GM18526 (cell line): ENCODE measurements around the gene RBP5.

Source experiments
- POLR2A ChIP-seq: IDR thresholded peaks from 3 replicates; pipeline ENCODE4 v1.6.1; 2011; ENCODE audit not compliant: insufficient read length; ENCODE audit errors: extremely low read depth

RBP5 gene, protein sequence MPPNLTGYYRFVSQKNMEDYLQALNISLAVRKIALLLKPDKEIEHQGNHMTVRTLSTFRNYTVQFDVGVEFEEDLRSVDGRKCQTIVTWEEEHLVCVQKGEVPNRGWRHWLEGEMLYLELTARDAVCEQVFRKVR

DNA sequence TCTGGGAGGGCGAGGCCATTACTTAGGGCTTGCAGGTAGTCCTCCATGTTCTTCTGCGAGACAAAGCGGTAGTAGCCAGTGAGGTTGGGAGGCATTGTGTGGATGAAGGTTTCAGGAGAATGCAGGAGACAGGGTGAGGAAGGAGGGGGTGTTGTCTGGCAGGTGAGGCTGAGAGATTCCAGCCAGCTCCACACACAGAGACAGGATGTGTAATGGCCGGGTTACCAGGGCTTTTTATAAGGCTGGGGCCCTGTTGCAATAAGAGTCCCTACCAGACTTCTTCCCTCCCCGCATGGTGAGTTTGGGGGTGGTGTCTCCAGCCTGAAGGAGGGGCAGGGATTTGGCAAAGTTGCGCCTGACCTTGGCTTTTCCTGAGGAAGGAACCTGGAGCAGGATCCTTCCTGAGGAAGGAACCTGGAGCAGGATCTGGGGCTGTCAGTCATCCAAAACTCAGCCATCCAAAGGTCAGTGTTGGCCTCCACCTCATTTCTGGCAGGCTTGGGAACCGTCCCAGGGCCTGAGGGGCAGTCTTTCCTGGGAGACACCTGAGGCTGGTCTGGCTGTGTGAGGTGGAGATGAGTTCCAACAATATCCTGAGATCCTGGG, at the start of gene RBP5:
TSS of gene RBP5 (minus strand) at position 209 of the 606 bp plus-strand sequence. CDS start at position 95, 114 bp downstream.
- no peak for TF ChIP-seq POLR2A

DNA sequence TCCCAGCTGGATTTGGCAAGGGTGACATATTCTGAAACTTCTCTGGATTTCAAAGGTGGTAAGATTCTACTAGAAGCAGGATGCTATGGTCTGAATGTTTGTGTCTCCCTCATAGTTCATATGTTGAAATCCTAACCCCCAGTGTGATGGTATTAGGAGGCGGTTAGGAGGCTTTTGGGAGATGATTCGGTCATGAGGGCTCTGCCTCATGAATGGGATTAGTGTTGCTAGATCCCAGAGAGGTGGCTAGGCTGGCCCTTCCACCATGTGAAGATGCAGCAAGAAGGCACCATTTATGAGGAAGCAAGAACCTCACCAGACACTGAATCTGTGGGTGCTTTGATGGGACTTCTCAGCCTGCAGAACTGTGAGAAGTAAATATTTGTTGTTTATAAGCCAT, 49.8 kb upstream of the RBP5 start:
- TF ChIP-seq POLR2A: no peak

GRCh38 chr12:7176595-7176994, 47.9 kb upstream of the RBP5 start:
- TF ChIP-seq POLR2A: no peak

GRCh38 chr12:7175493-7175892, 46.8 kb upstream of the RBP5 start:
- no peak for TF ChIP-seq POLR2A

DNA sequence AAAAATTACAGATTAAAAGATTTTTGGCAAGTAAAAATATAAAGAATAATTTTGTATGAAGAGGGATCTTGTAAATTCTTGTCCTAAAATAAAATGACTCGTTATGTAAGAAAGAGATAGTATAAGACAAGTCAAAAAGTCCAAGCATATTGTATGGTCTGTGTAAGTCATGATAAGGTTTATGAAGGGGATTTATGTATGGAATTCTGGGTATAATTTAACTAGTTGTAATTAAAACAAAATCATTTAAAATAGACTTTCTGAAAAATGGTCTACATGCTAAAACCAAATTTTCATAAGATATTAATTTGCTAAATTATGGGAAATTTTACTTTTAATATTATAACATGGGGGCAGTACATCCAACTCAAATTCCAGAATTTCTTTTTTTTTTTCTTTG, 43.2 kb upstream of the RBP5 start:
- TF ChIP-seq POLR2A: no peak

DNA sequence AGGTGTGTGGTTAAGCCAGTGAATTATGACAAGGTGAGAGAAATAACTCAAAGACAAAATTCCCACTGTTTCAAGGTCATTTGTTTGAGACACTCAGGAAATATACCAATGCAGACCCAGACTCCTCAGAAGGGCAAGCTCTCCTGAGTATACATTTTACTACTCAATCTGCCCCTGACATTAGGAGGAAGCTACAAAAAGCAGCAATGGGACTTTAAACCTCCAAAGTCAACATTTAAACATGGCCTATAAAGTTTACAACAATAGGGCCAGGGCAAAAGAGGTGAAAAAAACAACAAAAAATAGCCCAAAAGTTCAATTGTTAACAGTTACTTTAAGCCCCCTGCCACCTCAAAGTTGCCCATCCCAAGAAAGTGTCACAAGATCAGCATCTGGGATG, 41.3 kb upstream of the RBP5 start:
- TF ChIP-seq POLR2A: no peak

GRCh38 chr12:7162691-7163114, 34.0 kb upstream of the RBP5 start:
- no peak for TF ChIP-seq POLR2A

DNA sequence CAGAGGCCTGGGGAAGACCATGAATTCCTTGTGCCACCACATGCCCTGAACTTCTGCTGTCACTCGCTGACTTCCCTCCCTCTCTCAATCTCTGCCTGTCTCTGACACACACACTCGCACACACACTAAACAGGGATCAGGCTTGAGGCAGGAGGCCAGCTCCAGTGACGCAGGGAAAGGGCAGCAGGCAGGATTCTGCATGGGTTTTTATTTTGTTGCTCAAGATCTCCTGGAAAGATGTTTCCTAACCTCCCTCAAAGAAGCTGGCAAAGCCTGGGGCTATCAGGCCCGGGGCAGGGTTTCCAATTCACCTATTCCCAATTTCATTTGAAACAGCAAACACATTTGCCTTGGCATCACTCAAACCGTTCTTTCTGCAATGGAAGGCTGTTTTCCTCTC, 33.1 kb upstream of the RBP5 start:
- TF ChIP-seq POLR2A: no peak

DNA sequence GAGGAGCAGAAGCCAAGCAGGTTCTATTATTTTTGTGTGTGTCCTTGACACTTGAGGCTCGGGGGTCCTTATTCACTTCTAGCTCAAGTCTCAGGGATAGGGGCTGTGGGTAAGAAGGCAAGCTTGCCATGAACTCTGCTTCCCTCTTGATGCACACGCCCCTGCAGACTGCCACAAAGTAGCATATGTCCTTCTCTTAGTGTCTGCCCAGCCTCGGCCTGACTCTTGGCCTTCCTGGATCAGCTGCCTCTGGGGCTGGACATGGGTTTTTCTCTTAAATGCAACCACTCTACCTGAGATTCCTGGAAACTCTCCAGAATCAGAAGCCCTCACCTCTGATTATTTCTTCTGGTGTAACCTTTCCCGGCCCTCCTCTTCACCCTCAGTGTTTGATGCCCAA, 32.6 kb upstream of the RBP5 start:
- TF ChIP-seq POLR2A: no peak

DNA sequence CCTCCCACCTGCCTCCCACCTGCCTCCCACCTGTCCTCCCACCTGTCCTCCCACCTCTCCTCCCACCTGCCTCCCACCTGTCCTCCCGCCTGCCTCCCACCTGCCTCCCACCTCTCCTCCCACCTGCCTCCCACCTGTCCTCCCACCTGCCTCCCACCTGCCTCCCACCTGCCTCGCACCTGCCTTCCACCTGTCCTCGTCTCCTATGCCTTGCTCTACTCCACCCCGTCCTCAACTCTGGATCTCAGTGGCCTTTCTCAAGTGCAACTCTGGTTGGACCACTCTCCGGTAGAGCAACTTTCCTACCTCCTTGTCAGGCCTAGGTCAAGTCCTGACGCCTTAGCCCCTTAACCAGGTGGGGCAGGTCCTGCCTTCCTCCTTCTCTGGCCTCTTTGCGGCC, 31.5 kb upstream of the RBP5 start:
- no peak for TF ChIP-seq POLR2A

DNA sequence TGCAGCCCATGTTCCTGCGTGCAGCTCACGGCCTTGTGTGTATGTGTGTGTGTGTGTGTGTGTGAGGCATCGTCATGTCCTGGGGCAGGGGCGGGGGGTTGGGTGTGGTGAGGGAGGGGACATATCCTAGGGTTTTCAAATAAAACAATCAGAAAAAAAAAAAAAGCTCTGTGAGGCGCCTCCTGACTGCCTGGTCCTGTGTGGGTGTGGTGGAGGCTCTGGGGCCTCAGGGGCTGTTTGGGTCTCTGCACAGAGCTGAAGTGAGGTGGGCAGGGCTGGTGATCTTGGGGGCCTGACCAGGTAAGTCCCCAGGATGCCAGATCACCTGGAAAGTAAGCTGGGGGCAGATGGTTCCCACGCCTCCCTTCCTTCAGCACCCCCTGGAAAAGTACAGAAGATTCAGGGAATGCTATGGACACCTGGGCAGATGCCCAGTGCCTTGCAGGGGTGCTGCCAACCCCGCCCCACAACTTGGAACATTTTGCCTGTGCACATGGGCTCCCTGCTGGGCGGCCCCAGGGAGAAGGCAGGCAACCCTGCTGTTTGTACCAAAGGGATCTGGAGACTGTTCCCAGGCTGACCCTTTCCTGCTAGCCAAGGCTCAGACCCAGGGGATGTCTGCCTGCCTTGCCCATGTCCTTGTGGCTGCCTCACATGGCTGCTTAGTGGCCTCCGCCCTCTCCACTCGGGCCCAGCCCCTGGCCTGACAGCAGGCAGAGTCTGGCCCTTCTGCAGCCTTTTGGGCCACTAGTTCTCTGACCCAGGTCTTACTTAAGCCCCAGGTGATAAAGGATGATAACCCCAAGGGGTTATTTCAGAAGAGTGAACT, 30.3 kb upstream of the RBP5 start:
- TF ChIP-seq POLR2A: no peak

DNA sequence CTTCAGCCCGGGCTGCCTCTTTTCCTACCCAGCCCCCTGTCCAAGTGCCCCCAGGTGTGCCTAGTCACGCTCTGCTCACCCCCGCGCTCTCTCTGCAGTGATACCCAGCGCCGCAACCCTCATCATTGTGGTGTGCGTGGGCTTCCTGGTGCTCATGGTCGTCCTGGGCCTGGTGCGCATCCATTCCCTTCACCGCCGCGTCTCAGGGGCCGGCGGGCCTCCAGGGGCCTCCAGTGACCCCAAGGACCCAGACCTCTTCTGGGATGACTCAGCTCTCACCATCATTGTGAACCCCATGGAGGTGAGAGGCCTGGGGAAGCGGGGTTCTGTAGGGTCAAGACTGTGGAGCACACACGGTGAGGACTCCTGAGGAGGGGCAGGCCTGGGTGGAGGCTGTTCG, 28.7 kb upstream of the RBP5 start:
- TF ChIP-seq POLR2A: no peak

- TF ChIP-seq POLR2A: no peak
These were observed 27.8 kb upstream of the RBP5 start for GRCh38 chr12:7156259-7157197.

GRCh38 chr12:7155471-7156034, 26.9 kb upstream of the RBP5 start:
- TF ChIP-seq POLR2A: no peak

DNA sequence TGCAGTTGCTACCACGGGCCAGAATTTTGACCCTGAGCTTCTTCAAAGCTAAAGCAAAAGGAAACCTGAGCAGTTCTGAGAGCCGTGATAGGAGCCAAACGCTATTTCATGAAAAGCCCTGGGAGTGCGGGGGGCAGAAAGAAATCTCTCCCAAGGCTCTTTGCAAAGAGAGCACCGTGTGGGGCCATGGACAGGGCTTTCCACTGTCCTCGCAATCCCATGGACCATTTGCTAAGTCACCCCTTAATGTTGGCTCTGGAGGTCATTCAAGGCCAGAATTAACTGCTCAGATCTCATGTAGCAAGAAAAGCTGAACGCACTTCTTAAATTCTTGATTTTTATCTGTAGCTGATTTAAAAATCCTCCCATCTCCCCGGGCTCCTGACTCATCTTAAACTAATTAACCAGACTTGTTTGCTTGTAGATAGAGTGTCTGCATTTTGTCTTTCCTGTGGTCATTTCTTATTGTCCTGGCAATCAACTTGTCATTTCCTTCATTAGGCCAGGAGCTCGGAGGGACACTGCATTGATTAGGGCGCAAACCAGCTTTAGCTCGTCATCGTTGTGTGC, 26.3 kb upstream of the RBP5 start:
- TF ChIP-seq POLR2A: no peak

DNA sequence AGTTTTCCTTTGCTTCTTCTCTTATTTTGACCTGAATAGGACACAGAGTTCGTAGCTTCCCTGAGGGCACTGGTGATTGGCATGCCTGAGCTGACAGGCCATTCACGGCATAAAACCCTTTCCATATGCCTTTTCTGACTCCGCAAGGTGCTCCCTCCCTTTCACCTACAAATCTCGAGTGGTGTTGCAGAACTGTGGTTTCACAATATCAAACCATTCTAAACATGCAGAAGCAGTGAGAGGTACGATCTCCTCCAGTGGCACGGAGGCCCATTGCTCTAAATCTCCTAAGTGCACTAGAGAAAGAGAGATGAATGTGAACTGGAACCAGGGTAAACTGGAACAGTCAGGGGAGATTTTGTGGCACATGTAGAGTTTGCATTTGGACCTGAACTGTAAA, 25.4 kb upstream of the RBP5 start:
- no peak for TF ChIP-seq POLR2A
